GM23248 (cell line): Measurements from ENCODE around the gene ABCB9. TPM values are rescaled to one million over a fixed set of nuclear protein-coding genes. Genes with fewer than 3 reads are reported as not detected.

Experiments
- DNase-seq: peaks from one replicate; pipeline ENCODE4 v3.0.0-alpha.2; 2015
- H2AFZ ChIP-seq: fragments of 200-600 bp; sonication (generic); 2 replicates; pipeline ENCODE4 v1.6.1; 2016; ENCODE audit warnings: antibody characterized with exemption
- H3F3A ChIP-seq: fragments of 200-600 bp; sonication (generic); 2 replicates; pipeline ENCODE4 v1.6.1; 2016; ENCODE audit warnings: mild to moderate bottlenecking, antibody characterized with exemption, mixed run types; ENCODE audit not compliant: insufficient read depth
- H3K27ac ChIP-seq: fragments of 200-600 bp; sonication (generic); 2 replicates; pipeline ENCODE4 v1.5.1; 2016; ENCODE audit warnings: mild to moderate bottlenecking
- H3K27me3 ChIP-seq: fragments of 200-600 bp; sonication (generic); replicated peaks from 2 replicates; pipeline ENCODE4 v1.6.1; 2016; ENCODE audit warnings: mild to moderate bottlenecking; ENCODE audit not compliant: insufficient read depth
- H3K36me3 ChIP-seq: fragments of 200-600 bp; sonication (generic); 2 replicates; pipeline ENCODE4 v1.6.1; 2016; ENCODE audit warnings: low read depth, mild to moderate bottlenecking
- H3K4me1 ChIP-seq: fragments of 200-600 bp; sonication (generic); 2 replicates; pipeline ENCODE4 v1.6.1; 2016; ENCODE audit warnings: mild to moderate bottlenecking; ENCODE audit not compliant: insufficient read depth
- H3K4me2 ChIP-seq: fragments of 200-600 bp; sonication (generic); one replicate; pipeline ENCODE4 v1.6.1; 2016; ENCODE audit warnings: mild to moderate bottlenecking; ENCODE audit not compliant: unreplicated experiment
- H3K4me3 ChIP-seq: fragments of 200-600 bp; sonication (generic); 2 replicates; pipeline ENCODE4 v1.5.1; 2016; ENCODE audit warnings: mild to moderate bottlenecking
- H3K79me2 ChIP-seq: fragments of 200-600 bp; sonication (generic); 2 replicates; pipeline ENCODE4 v1.6.1; 2016; ENCODE audit warnings: mild to moderate bottlenecking; ENCODE audit not compliant: insufficient read depth
- H3K9ac ChIP-seq: fragments of 200-600 bp; sonication (generic); 2 replicates; pipeline ENCODE4 v1.6.1; 2016; ENCODE audit warnings: mild to moderate bottlenecking
- H3K9me2 ChIP-seq: fragments of 200-600 bp; sonication (generic); 2 replicates; pipeline ENCODE4 v1.6.1; 2016; ENCODE audit warnings: mixed run types, mild to moderate bottlenecking, moderate library complexity; ENCODE audit not compliant: insufficient read depth
- H3K9me3 ChIP-seq: fragments of 200-600 bp; sonication (generic); one replicate; pipeline ENCODE4 v1.6.1; 2017; ENCODE audit warnings: low read depth
- H4K20me1 ChIP-seq: fragments of 200-600 bp; sonication (generic); 2 replicates; pipeline ENCODE4 v1.6.0; 2016; ENCODE audit not compliant: insufficient read depth
- EZH2 ChIP-seq: fragments of 200-600 bp; sonication (generic); IDR thresholded peaks from 2 replicates; pipeline ENCODE4 v1.6.1; 2018; ENCODE audit warnings: antibody characterized with exemption, mild to moderate bottlenecking; ENCODE audit not compliant: insufficient read depth, poor library complexity, severe bottlenecking
- EZH2phosphoT487 ChIP-seq: fragments of 200-600 bp; sonication (generic); IDR thresholded peaks from 2 replicates; pipeline ENCODE4 v1.6.1; 2018; ENCODE audit warnings: antibody characterized with exemption, moderate library complexity, mild to moderate bottlenecking, low read depth; ENCODE audit not compliant: insufficient read depth
- WGBS, 2 experiments: methylation state at CpG; one replicate each; pipeline ENCODE4 v1.1.6; 2015 to 2017; ENCODE audit warnings: low lambda C conversion rate in 2 of 2, low coverage in 1 of 2; ENCODE audit errors: missing lambda C conversion rate in 2 of 2; 5-methylcytosine and 5-hydroxymethylcytosine counted together
- in situ Hi-C: fragments of 300-500 bp; cut with MboI; formaldehyde crosslinking; loops from 2 replicates; pipeline ENCODE4 v1.15.0; 2020
- polyA plus RNA-seq: library from polyadenylated mRNA; unstranded; fragments of >200 nt; fragmentation: Nextera tagmentation; extraction: Ambion mirVana; gene quantifications from 2 replicates; pipeline ENCODE4 v1.2.1, GENCODE V29; 2016
- total RNA-seq: library from RNA; depleted of rRNA; stranded (reverse); fragments of >200 nt; shearing (Covaris generic); gene quantifications from 2 replicates; pipeline ENCODE4 v1.2.3, GENCODE V29; 2014

Gene ABCB9
- total and polyA plus RNA-seq, 2 experiments from 2014 or later: 2.2 to 4.4 TPM

DNA sequence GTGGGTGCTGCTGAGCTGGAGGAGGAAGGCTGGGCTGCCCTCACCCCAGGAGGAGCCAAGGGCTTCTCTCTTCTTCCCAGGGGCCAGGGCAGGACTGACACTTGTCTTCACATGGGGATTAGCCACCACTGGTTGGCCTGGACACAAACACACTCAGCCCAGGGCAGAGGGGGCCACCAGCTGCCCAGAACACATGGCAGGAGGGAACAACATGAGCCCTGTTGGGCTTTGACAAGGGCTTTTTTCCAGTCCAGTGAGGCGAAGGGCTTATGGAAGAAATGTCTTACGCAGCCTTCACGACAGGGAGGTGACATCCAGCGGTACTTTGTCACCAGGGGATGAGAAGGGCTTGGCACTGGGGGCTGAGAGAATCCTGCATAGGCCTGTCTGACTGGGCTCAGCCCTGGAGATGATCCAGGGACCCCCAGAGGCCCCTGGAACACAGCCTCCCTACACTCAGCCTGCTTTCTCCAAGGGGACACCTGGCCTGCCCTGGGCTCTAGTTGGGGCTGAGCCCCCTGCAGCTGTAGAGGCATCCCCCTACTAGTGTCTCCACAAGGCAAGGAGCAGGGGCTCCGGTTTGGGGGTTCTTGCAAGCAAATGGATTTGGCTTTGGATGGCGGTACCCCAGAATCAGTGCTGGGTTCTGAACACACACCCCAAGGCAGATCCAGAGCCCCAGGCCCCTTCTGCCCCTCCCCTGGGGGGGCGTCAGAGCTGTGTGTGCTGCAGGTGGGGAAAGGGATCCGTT, 33.1 kb upstream of the ABCB9 start:
- 95 to 96% methylated on average over 8 of the region's 8 CpGs for WGBS, 2 experiments
- Histone ChIP-seq H2AFZ (no peak overlapping the region), H3K27me3 (no peaks in the 10 kb centered on the region), H3K79me2 (no peaks in the 10 kb centered on the region), H3K4me1 (no peaks in the 10 kb centered on the region), H3K9me3 (no peaks in the 10 kb centered on the region), H3K9me2 (no peaks in the 10 kb centered on the region), H4K20me1 (no peaks in the 10 kb centered on the region), H3K4me3 (no peak overlapping the region), H3K27ac (no peak overlapping the region), H3K4me2 (no peak overlapping the region), H3K9ac (no peak overlapping the region), H3F3A (no peaks in the 10 kb centered on the region), H3K36me3 (no peaks in the 10 kb centered on the region)
- in situ Hi-C loops: no loop called here
- no peak for TF ChIP-seq EZH2phosphoT487
- TF ChIP-seq EZH2: no peak
- no peak for DNase-seq

DNA sequence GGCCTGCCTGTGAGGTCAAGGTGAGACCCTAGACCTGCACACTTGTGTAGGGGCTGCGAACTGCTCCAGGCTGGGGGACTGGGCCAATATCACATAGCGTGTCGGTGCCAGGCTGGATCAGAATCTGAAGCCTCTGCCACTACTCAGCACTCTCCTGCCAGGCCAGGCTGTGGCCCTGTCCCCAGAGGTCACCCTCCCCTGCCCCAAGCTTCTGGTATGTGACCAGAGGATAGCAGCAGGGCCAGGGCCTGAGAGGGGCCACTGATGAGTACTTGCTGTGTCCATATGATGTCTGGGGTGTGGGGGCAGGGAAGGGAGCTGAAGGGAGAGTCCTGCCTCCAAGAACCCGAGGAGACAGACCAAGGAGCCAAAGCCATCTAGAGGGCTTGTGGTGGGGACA, 32.1 kb upstream of the ABCB9 start:
- in situ Hi-C loops: no loop called here

DNA sequence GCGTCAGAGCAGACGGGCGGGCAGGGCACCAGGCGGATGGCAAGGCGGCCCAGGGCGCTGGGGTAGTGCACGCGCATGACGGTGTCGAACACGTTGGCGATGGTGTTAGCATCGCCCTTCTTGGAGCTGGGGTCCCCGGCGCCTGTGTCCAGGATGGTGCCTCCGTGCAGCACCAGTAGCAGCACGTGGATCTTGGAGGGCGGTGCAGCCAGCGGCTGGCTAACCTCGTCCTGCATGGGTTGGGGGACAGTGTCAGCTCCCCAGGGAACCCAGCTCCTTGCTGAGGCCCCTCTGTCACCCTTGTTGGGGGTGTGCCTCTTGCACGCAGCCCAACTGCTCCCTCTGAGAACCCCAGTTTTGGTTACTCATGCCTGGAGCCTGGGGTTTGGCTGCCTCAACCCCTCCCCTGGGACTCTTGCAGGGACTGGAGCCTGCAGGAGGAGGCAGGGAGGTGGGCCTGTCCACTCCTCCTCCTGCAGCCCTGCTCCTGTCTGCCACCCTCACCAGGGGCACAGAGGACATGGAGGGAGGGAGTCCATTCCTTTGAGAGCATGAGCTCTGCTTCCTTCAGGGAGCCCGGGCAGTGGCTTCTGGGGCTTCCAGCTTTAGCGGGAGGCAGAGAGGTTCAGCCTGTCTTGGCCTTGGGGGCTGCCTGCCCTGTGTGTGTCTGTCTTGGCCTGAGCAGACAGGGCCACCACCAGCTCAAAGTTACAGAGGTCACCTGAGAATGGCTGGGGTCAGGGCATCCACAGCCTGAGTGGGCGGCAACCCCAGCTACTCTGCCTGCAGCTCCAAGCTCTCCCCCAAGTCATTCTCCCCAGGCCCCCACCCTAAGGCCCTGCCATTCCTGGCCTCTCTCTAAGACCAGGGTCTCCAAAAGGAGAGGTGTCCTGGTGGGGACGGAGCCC, 31.3 kb upstream of the ABCB9 start:
- 95 to 97% methylated on average over 24 to 25 of the region's 25 CpGs for WGBS, 2 experiments
- no peak for DNase-seq

More for the DNA sequence above, 32.1 kb upstream of the ABCB9 start:
- Histone ChIP-seq H3K27me3 (no peaks in the 10 kb centered on the region), H3K27ac (no peak overlapping the region), H3K9me3 (no peaks in the 10 kb centered on the region), H3K79me2 (no peaks in the 10 kb centered on the region), H3K9me2 (no peaks in the 10 kb centered on the region), H3K36me3 (no peaks in the 10 kb centered on the region), H3K4me1 (no peaks in the 10 kb centered on the region), H3F3A (no peaks in the 10 kb centered on the region), H3K9ac (no peak overlapping the region), H3K4me2 (no peak overlapping the region), H4K20me1 (no peaks in the 10 kb centered on the region), H2AFZ (no peak overlapping the region), H3K4me3 (no peak overlapping the region)
- 94 to 95% methylated on average over 4 of the region's 4 CpGs for WGBS, 2 experiments
- no peak for DNase-seq
- TF ChIP-seq EZH2phosphoT487 (no peak), EZH2 (no peak)

DNA sequence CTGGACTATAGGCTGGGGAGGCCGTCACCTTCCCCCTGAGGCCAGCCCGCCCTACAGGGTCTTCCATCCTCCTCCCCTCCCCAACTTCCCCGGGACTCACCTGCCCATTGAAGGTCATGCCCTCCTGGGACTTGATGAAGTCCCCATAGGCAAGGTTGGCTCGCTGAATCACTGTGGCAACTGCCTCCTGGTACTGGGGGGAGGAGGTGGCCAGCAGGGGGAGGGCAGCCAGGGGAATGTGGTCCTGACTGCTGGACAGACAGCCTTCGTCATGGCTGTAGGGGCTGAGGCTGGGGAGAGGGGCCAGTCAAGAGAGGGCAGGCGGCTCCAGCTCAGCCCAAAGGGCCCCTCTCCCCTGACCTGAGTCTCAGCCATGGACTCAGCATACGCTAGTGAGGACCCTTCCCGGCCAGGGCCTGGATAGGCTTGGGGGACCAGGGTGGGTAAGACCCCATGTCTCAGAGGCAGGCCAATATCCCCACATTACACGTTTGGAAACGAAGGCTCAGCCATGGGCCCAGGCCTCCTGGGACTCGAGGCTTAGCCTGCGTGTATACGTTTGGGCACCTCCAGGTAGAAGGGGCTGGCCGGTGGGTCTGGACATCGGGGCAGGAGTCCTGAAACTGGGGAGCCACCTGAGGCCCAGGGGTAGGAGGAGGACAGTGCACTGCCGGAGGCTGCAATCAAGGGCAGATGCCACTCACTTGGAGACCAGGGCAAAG, 30.5 kb upstream of the ABCB9 start:
- Histone ChIP-seq H3K9me3 (no peaks in the 10 kb centered on the region), H3K4me3 (no peak overlapping the region), H3K27ac (no peak overlapping the region), H4K20me1 (no peaks in the 10 kb centered on the region), H3K36me3 (no peaks in the 10 kb centered on the region), H3F3A (no peaks in the 10 kb centered on the region), H3K9me2 (no peaks in the 10 kb centered on the region), H3K4me2 (no peak overlapping the region), H3K9ac (no peak overlapping the region), H3K27me3 (no peaks in the 10 kb centered on the region), H3K4me1 (no peaks in the 10 kb centered on the region), H2AFZ (no peak overlapping the region), H3K79me2 (no peaks in the 10 kb centered on the region)
- DNase-seq: no peak
- 94 to 95% methylated on average over 15 to 16 of the region's 16 CpGs for WGBS, 2 experiments
- TF ChIP-seq EZH2 (no peak), EZH2phosphoT487 (no peak)
- in situ Hi-C loops: no loop called here

More for the DNA sequence above, 31.3 kb upstream of the ABCB9 start:
- in situ Hi-C loops: no loop called here
- no peaks in the 10 kb centered on the region for H3K9me3 ChIP-seq
- no peak overlapping the region for H3K9ac ChIP-seq
- H3K4me1 ChIP-seq: no peaks in the 10 kb centered on the region
- TF ChIP-seq EZH2: no peak
- no peak for TF ChIP-seq EZH2phosphoT487
- H3K27ac ChIP-seq: no peak overlapping the region
- H3K4me2 ChIP-seq: no peak overlapping the region
- no peak overlapping the region for H3K4me3 ChIP-seq
- no peaks in the 10 kb centered on the region for H4K20me1 ChIP-seq
- H3F3A ChIP-seq: no peaks in the 10 kb centered on the region
- H3K36me3 ChIP-seq: no peaks in the 10 kb centered on the region
- no peaks in the 10 kb centered on the region for H3K79me2 ChIP-seq
- H3K9me2 ChIP-seq: no peaks in the 10 kb centered on the region
- H3K27me3 ChIP-seq: no peaks in the 10 kb centered on the region
- H2AFZ ChIP-seq: no peak overlapping the region
